ENCODE data around the gene FKBP5. TPM values are rescaled to one million over a fixed set of nuclear protein-coding genes. Genes with fewer than 3 reads are reported as not detected.
"Not testable (repeated sequence)": the region's sequence is repeated elsewhere in the genome, so short reads cannot be mapped to it uniquely, and the experiment has no call there.

The FKBP5 gene
- total RNA-seq, 1 donor from 2014 or later: 128 TPM

DNA sequence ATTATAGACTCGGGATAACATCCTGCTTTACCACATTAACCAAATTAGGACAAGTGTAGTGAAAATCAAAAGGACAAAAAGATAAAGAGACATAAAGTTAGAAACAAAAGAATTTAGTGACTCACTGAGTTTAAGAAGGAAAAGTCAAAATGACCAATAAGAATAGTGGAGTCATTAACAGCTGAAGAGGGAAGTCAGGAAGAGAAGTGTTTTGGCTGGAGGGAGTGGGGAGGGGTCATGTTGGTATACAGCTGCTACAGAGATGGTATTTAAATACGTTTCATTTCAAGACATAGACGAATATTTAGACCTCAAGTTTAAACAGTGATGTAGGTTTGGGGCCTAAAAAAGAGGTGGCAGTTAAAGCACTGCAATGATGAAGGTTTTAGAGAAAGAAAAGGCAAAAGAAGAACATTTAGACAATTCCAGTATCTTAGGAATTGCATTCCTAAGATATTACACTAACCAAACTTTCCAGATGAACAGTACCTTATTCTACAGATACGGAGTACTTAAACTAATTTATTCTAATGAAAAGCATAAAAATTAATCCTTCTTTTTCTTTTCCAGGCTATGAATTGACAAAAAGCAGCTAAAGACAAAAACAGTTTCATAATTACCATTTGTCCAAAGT is 10.6 kb downstream of the FKBP5 start:
- intact Hi-C loops (cut with DNase I): no loop called here
- H3K36me3 ChIP-seq: peaks cover 30% of the 10 kb centered on the region
- TF ChIP-seq, protein P1, sequence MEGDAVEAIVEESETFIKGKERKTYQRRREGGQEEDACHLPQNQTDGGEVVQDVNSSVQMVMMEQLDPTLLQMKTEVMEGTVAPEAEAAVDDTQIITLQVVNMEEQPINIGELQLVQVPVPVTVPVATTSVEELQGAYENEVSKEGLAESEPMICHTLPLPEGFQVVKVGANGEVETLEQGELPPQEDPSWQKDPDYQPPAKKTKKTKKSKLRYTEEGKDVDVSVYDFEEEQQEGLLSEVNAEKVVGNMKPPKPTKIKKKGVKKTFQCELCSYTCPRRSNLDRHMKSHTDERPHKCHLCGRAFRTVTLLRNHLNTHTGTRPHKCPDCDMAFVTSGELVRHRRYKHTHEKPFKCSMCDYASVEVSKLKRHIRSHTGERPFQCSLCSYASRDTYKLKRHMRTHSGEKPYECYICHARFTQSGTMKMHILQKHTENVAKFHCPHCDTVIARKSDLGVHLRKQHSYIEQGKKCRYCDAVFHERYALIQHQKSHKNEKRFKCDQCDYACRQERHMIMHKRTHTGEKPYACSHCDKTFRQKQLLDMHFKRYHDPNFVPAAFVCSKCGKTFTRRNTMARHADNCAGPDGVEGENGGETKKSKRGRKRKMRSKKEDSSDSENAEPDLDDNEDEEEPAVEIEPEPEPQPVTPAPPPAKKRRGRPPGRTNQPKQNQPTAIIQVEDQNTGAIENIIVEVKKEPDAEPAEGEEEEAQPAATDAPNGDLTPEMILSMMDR (IDR thresholded peaks at IDR 0.05): no peak
- DNase-seq (no peak), ATAC-seq (peak in 1 of 2 donors; percentile 59)
- H3K27ac ChIP-seq: no peak overlapping the region
- H3K4me3 ChIP-seq: no peak overlapping the region
- peaks cover 86% of the 10 kb centered on the region for H3K4me1 ChIP-seq
- no peaks in the 10 kb centered on the region for H3K9me3 ChIP-seq
- H3K27me3 ChIP-seq (ENCODE audit: low read depth): no peaks in the 10 kb centered on the region

DNA sequence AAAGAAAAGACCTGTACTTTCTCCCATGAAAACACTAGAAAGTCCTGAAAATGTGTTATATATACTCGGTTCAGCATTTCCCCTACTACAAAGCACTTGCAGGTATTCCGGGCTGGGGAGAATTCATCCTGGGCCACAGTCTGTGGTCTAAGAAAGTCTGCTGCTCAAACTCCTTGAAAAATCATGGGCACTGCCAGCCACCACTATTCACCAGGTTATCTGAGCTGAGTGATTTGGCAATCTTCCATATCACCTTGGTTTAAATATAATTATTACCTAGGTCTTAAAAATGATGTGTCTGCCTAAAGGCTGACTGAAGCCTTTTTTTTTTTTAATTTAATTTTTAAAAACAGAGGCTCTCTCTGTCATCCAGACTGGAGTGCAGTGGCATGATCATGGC is 11.3 kb downstream of the FKBP5 start:
- ATAC-seq: peak in 1 of 2 donors; percentile 45
- TF ChIP-seq, protein P1 (IDR thresholded peaks at IDR 0.05): no peak
- H3K36me3 ChIP-seq: peaks cover 36% of the 10 kb centered on the region
- H3K27me3 ChIP-seq (ENCODE audit: low read depth): no peaks in the 10 kb centered on the region
- intact Hi-C loops (cut with DNase I): no loop called here
- no peak overlapping the region for H3K4me3 ChIP-seq
- peaks cover 88% of the 10 kb centered on the region for H3K4me1 ChIP-seq
- H3K27ac ChIP-seq: no peak overlapping the region
- DNase-seq: no peak
- H3K9me3 ChIP-seq: no peaks in the 10 kb centered on the region

DNA sequence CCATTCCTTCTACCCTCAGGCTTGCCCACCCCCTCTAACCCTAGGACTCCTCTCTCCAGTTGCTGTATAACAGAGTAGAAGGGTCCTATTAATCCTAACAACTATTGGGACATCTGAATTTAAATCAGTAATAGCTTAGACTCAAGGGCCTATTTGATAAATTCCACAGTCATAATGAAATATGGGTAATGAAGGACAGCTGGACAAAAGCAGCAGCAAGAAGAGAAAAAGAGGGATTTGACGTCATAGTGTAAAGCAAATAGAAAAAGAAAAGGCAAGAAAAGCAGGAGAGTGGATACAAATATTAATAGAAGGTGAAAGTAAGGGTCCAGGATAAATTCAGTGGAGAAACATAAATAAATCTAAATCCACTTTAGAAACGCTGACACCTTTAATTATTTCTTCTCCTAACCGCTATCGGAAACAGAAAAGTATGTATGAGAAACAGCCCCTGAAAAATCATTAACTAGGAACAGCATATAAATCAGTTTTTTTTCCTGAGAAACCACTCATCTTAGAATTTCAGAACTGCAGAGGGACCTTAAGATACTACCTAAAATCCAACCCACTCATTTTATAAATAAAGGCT is 12.8 kb downstream of the FKBP5 start:
- intact Hi-C loops (cut with DNase I): no loop called here
- Histone ChIP-seq H3K27ac (no peak overlapping the region), H3K4me1 (peaks cover 83% of the 10 kb centered on the region), H3K9me3 (no peaks in the 10 kb centered on the region), H3K36me3 (peaks cover 41% of the 10 kb centered on the region), H3K27me3 (ENCODE audit: low read depth) (no peaks in the 10 kb centered on the region), H3K4me3 (no peak overlapping the region)
- TF ChIP-seq, protein P1 (IDR thresholded peaks at IDR 0.05): no peak
- DNase-seq: no peak
- no peak for ATAC-seq

DNA sequence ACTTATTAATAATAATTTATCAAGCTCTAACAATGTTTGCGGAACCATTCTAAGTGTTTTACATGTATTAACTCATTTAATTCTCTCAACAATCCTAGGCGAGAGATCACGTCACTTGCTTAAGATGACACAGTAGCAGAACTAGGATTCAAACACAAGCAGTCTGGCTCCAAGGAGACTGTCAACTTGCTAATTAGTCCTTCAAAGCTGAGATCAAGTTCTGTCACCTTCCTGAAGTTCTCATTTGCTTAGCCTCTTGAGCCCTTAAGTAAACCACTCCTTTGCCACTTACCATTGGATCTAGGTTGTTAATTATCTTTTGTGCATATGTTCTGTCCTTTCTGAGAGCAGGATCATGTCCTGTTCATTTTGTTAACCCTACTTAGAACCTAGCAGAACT is 14.1 kb downstream of the FKBP5 start:
- TF ChIP-seq, protein P1 (IDR thresholded peaks at IDR 0.05): no peak
- Histone ChIP-seq H3K9me3 (no peaks in the 10 kb centered on the region), H3K27ac (no peak overlapping the region), H3K4me1 (peaks cover 84% of the 10 kb centered on the region), H3K36me3 (peaks cover 39% of the 10 kb centered on the region), H3K4me3 (no peak overlapping the region), H3K27me3 (ENCODE audit: low read depth) (no peaks in the 10 kb centered on the region)
- no peak for DNase-seq
- ATAC-seq: peak in 1 of 2 donors; percentile 58
- intact Hi-C loops (cut with DNase I): no loop called here

DNA sequence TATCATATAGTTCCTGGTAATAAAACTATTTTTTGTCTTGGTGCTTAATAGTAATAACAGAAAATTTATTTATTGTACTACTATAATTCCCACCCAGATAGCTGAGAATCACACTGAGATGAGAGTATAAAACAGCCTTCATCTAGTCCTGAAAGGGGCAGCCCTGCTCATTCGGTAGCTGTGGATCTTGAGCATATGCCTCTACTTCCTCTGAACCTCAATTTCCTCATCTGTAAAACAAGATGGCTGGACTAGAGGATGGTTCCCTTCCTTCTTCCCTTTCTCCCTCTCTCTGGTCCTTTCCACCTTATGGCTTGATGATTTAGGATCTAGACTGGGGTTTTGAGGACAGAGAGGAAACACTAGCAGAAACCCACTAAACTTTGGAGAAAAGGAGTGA is 15.0 kb downstream of the FKBP5 start:
- no peak for DNase-seq
- no peak overlapping the region for H3K4me3 ChIP-seq
- TF ChIP-seq, protein P1 (IDR thresholded peaks at IDR 0.05): no peak
- peaks cover 89% of the 10 kb centered on the region for H3K4me1 ChIP-seq
- H3K27me3 ChIP-seq (ENCODE audit: low read depth): no peaks in the 10 kb centered on the region
- H3K27ac ChIP-seq: no peak overlapping the region
- peaks cover 34% of the 10 kb centered on the region for H3K36me3 ChIP-seq
- H3K9me3 ChIP-seq: no peaks in the 10 kb centered on the region
- intact Hi-C loops (cut with DNase I): no loop called here
- ATAC-seq: peak in 1 of 2 donors; percentile 18

DNA sequence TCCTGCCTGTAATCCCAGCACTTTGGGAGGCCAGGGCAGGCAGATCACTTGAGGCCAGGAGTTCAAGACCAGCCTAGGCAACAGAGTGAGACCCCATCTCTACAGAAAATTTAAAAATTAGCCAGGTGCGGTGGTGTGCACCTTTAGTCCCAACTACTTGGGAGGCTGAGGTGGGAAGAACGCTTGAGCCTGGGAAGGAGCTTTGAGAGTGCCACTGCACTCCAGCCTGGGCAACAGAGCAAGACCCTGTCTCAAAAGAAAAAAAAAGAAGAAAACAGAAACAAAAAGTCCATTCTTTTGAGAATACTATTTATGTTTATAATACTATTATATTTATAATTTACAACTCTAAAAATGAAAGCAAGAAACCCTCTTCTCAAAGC is 15.4 kb downstream of the FKBP5 start:
- intact Hi-C loops (cut with DNase I); ATAC-seq; H3K27me3 ChIP-seq (ENCODE audit: low read depth); H3K4me3 ChIP-seq; H3K9me3 ChIP-seq; DNase-seq; H3K27ac ChIP-seq: not testable (repeated sequence)
- H3K4me1 ChIP-seq: peaks cover 89% of the 10 kb centered on the region
- H3K36me3 ChIP-seq: peaks cover 30% of the 10 kb centered on the region

DNA sequence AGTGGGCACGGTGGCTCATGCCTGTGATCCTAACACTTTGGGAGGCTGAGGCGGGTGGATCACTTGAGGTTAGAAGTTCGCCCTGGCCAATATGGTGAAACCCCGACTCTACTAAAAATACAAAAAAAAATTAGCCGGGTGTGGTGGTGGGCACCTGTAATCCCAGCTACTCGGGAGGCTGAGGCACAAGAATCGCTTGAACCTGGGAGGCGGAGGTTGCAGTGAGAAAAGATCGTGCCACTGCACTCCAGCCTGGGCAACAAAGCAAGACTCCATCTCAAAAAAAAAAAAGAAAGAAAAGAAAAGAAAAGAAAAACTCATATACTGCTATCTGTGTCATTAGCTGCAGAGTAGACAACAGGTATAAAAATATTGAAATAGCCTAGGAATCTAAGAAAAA is 18.3 kb downstream of the FKBP5 start:
- Histone ChIP-seq H3K4me1 (peaks cover 81% of the 10 kb centered on the region), H3K36me3 (peaks cover 30% of the 10 kb centered on the region)
- intact Hi-C loops (cut with DNase I); H3K4me3 ChIP-seq; ATAC-seq; H3K9me3 ChIP-seq; DNase-seq; H3K27me3 ChIP-seq (ENCODE audit: low read depth); H3K27ac ChIP-seq: not testable (repeated sequence)

Data from lower lobe of right lung (tissue), 2 donors.